ENCODE results near the gene WASL. TPM values are rescaled to one million over a fixed set of nuclear protein-coding genes. Genes with fewer than 3 reads are reported as not detected.
"Not testable (repeated sequence)": the region's sequence is repeated elsewhere in the genome, so short reads cannot be mapped to it uniquely, and the experiment has no call there.

The WASL gene
- polyA plus RNA-seq, 1 donor from 2014 or later, result 22.5 TPM

- TF ChIP-seq REST (IDR thresholded peaks at IDR 0.05; ENCODE audit: borderline replicate concordance) (no peak), SMC3 (conservative IDR thresholded peaks at IDR 0.05; ENCODE audit: poor library complexity) (no peak), POLR2AphosphoS5 (IDR thresholded peaks at IDR 0.05) (no peak), EZH2 (IDR thresholded peaks at IDR 0.05; ENCODE audit: borderline replicate concordance, insufficient read depth, low read length, poor library complexity, severe bottlenecking) (no peak), EP300 (conservative IDR thresholded peaks at IDR 0.05; ENCODE audit: poor library complexity, severe bottlenecking) (no peak), TAF1 (IDR thresholded peaks at IDR 0.05; ENCODE audit: low read depth) (no peak)
- TF ChIP-seq, protein P1, sequence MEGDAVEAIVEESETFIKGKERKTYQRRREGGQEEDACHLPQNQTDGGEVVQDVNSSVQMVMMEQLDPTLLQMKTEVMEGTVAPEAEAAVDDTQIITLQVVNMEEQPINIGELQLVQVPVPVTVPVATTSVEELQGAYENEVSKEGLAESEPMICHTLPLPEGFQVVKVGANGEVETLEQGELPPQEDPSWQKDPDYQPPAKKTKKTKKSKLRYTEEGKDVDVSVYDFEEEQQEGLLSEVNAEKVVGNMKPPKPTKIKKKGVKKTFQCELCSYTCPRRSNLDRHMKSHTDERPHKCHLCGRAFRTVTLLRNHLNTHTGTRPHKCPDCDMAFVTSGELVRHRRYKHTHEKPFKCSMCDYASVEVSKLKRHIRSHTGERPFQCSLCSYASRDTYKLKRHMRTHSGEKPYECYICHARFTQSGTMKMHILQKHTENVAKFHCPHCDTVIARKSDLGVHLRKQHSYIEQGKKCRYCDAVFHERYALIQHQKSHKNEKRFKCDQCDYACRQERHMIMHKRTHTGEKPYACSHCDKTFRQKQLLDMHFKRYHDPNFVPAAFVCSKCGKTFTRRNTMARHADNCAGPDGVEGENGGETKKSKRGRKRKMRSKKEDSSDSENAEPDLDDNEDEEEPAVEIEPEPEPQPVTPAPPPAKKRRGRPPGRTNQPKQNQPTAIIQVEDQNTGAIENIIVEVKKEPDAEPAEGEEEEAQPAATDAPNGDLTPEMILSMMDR (IDR thresholded peaks at IDR 0.05; ENCODE audit: poor library complexity, severe bottlenecking), result no peak
- no peak overlapping the region for H3K4me3 ChIP-seq (ENCODE audit: low read length)
- no peaks in the 10 kb centered on the region for H3K9me3 ChIP-seq (ENCODE audit: low read length)
- H3K4me2 ChIP-seq (ENCODE audit: low read length), result no peak overlapping the region
- H3K9me2 ChIP-seq (ENCODE audit: insufficient read depth, low read length), result no peaks in the 10 kb centered on the region
- no peaks in the 10 kb centered on the region for H3K79me2 ChIP-seq (replicated peaks; ENCODE audit: insufficient read depth, low read length)
- H3K36me3 ChIP-seq (ENCODE audit: insufficient read depth, low read length), result no peaks in the 10 kb centered on the region
- no peak overlapping the region for H2AFZ ChIP-seq (ENCODE audit: low read depth, low read length)
- H3K27me3 ChIP-seq (ENCODE audit: insufficient read depth, low read depth, low read length), result no peaks in the 10 kb centered on the region
- H4K20me1 ChIP-seq (ENCODE audit: insufficient read depth), result no peaks in the 10 kb centered on the region
- no peak overlapping the region for H3K9ac ChIP-seq (ENCODE audit: low read length)
- no peak overlapping the region for H3K27ac ChIP-seq (ENCODE audit: low read length)
- H3F3A ChIP-seq (ENCODE audit: insufficient read depth, low read length, poor library complexity, severe bottlenecking), result no peaks in the 10 kb centered on the region
Observed at GRCh38 chr7:123782071-123782798, 33.4 kb upstream of the WASL start.

DNA sequence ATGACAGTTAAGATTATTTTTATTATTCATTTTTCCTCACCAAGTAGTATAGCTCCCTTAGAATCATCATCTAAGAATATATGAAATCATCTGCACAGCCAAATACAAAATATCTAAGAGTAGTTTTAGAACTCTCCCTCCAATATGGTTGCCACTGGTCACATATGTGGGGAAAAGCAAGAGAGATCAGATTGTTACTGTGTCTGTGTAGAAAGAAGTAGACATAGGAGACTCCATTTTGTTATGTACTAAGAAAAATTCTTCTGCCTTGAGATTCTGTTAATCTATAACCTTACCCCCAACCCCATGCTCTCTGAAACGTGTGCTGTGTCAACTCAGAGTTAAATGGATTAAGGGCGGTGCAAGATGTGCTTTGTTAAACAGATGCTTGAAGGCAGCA lies 31.7 kb upstream of the WASL start:
- not testable (repeated sequence) for H3K27me3 ChIP-seq (ENCODE audit: insufficient read depth, low read depth, low read length); H3K4me3 ChIP-seq (ENCODE audit: low read length); H3K79me2 ChIP-seq (replicated peaks; ENCODE audit: insufficient read depth, low read length); H3F3A ChIP-seq (ENCODE audit: insufficient read depth, low read length, poor library complexity, severe bottlenecking); H2AFZ ChIP-seq (ENCODE audit: low read depth, low read length); H3K9me3 ChIP-seq (ENCODE audit: low read length); H3K4me2 ChIP-seq (ENCODE audit: low read length); H3K9me2 ChIP-seq (ENCODE audit: insufficient read depth, low read length); H3K27ac ChIP-seq (ENCODE audit: low read length); H4K20me1 ChIP-seq (ENCODE audit: insufficient read depth); H3K36me3 ChIP-seq (ENCODE audit: insufficient read depth, low read length); H3K9ac ChIP-seq (ENCODE audit: low read length)

GRCh38 chr7:123774496-123774895 lies 25.7 kb upstream of the WASL start:
- Histone ChIP-seq H4K20me1 (ENCODE audit: insufficient read depth) (no peaks in the 10 kb centered on the region), H3K27me3 (ENCODE audit: insufficient read depth, low read depth, low read length) (no peaks in the 10 kb centered on the region), H3K36me3 (ENCODE audit: insufficient read depth, low read length) (no peaks in the 10 kb centered on the region), H3K9ac (ENCODE audit: low read length) (no peak overlapping the region), H3K4me3 (ENCODE audit: low read length) (no peak overlapping the region), H3K9me2 (ENCODE audit: insufficient read depth, low read length) (no peaks in the 10 kb centered on the region), H3F3A (ENCODE audit: insufficient read depth, low read length, poor library complexity, severe bottlenecking) (no peaks in the 10 kb centered on the region), H3K27ac (ENCODE audit: low read length) (no peak overlapping the region), H3K9me3 (ENCODE audit: low read length) (no peaks in the 10 kb centered on the region), H3K4me2 (ENCODE audit: low read length) (no peak overlapping the region), H3K79me2 (replicated peaks; ENCODE audit: insufficient read depth, low read length) (no peaks in the 10 kb centered on the region), H2AFZ (ENCODE audit: low read depth, low read length) (no peak overlapping the region)
- no peak for TF ChIP-seq MXI1 (conservative IDR thresholded peaks at IDR 0.05; ENCODE audit: poor library complexity, severe bottlenecking)
- TF ChIP-seq EZH2 (IDR thresholded peaks at IDR 0.05; ENCODE audit: borderline replicate concordance, insufficient read depth, low read length, poor library complexity, severe bottlenecking), result no peak
- TF ChIP-seq REST (IDR thresholded peaks at IDR 0.05; ENCODE audit: borderline replicate concordance), result no peak
- no peak for TF ChIP-seq EP300 (conservative IDR thresholded peaks at IDR 0.05; ENCODE audit: poor library complexity, severe bottlenecking)
- TF ChIP-seq, protein P1 (IDR thresholded peaks at IDR 0.05; ENCODE audit: poor library complexity, severe bottlenecking), result no peak
- no peak for TF ChIP-seq SMC3 (conservative IDR thresholded peaks at IDR 0.05; ENCODE audit: poor library complexity)

Data from neural cell (in vitro differentiated cells).